ENCODE results near the gene TMEM88. TPM values are rescaled to one million over a fixed set of nuclear protein-coding genes. Genes with fewer than 3 reads are reported as not detected.

The TMEM88 gene
- total RNA-seq, 2 experiments from 2014 or later, result 29.3 to 29.6 TPM

DNA sequence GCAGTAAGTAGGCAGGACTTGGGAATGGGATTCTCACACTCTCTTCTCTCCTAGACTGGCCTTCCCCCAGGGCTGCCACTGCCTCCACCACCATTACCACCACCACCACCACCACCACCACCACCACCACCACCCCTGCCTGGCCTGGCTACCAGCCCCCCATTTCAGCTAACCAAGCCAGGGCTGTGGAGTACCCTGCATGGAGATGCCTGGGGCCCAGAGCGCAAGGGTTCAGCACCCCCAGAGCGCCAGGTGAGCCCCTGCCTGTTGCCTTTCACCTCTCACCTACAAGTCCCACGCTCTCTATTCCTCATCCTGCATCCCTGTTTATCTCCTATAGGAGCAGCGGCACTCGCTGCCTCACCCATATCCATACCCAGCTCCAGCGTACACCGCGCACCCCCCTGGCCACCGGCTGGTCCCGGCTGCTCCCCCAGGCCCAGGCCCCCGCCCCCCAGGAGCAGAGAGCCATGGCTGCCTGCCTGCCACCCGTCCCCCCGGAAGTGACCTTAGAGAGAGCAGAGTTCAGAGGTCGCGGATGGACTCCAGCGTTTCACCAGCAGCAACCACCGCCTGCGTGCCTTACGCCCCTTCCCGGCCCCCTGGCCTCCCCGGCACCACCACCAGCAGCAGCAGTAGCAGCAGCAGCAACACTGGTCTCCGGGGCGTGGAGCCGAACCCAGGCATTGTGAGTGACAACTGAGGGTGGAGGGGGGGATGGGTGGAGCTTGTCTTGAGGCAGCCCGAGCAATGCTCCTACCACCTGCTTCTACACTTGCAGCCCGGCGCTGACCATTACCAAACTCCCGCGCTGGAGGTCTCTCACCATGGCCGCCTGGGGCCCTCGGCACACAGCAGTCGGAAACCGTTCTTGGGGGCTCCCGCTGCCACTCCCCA is 7.9 kb upstream of the TMEM88 start:
- no peaks in the 10 kb centered on the region for H3K9me3 Mint-ChIP-seq
- ChIA-PET POLR2A (interaction anchor here (6.8 to 10.1 kb wide), 2 partner anchors 10 to 12 kb away, joined by 79 to 83 read pairs; partner anchors contain the start of genes CYB5D1, KDM6B and NAA38), CTCF (interaction anchor here (1.4 kb wide), 1 partner anchor 12 kb away, joined by 3 read pairs; no protein-coding TSS in a partner anchor)
- peaks cover 50% of the 10 kb centered on the region for H3K4me1 ChIP-seq (ENCODE audit: insufficient read depth, low read length)
- ATAC-seq (ENCODE audit: poor library complexity) (no peak), DNase-seq (peak in 2 of 14 experiments; percentile 28 to 54)
- H3K4me3 ChIP-seq (ENCODE audit: low read length), result no peak overlapping the region
- H3K4me3 Mint-ChIP-seq, result peak overlapping the region; percentile 81
- peaks cover 80% of the 10 kb centered on the region for H3K36me3 Mint-ChIP-seq (ENCODE audit: low read depth)
- TF ChIP-seq, protein P1, sequence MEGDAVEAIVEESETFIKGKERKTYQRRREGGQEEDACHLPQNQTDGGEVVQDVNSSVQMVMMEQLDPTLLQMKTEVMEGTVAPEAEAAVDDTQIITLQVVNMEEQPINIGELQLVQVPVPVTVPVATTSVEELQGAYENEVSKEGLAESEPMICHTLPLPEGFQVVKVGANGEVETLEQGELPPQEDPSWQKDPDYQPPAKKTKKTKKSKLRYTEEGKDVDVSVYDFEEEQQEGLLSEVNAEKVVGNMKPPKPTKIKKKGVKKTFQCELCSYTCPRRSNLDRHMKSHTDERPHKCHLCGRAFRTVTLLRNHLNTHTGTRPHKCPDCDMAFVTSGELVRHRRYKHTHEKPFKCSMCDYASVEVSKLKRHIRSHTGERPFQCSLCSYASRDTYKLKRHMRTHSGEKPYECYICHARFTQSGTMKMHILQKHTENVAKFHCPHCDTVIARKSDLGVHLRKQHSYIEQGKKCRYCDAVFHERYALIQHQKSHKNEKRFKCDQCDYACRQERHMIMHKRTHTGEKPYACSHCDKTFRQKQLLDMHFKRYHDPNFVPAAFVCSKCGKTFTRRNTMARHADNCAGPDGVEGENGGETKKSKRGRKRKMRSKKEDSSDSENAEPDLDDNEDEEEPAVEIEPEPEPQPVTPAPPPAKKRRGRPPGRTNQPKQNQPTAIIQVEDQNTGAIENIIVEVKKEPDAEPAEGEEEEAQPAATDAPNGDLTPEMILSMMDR (IDR thresholded peaks at IDR 0.05), result no peak
- H3K27me3 Mint-ChIP-seq, result peaks cover 8% of the 10 kb centered on the region
- no peak overlapping the region for H3K27ac ChIP-seq (ENCODE audit: low read depth in 1 of 2, low read length in 2 of 2)
- H3K27me3 ChIP-seq (ENCODE audit: control insufficient read depth in 1 of 2, insufficient read depth in 2 of 2, low read length in 2 of 2), result no peaks in the 10 kb centered on the region
- H3K27ac Mint-ChIP-seq, result peak overlapping the region; percentile 90
- H3K36me3 ChIP-seq (ENCODE audit: insufficient read depth, low read length), result peaks cover 48% of the 10 kb centered on the region
- peaks cover 29% of the 10 kb centered on the region for H3K4me1 Mint-ChIP-seq (ENCODE audit: low read depth)
- intact Hi-C loops (cut with DNase I, micrococcal nuclease), result loop anchor here (10.0 kb wide), 1 partner anchor 612 kb away; the partner anchor contains the start of genes DVL2 (in 2 of the 2) and PHF23 (in 2 of the 2)
- H3K9me3 ChIP-seq (ENCODE audit: control insufficient read depth in 1 of 2, insufficient read depth in 1 of 2, low read length in 2 of 2), result no peaks in the 10 kb centered on the region

DNA sequence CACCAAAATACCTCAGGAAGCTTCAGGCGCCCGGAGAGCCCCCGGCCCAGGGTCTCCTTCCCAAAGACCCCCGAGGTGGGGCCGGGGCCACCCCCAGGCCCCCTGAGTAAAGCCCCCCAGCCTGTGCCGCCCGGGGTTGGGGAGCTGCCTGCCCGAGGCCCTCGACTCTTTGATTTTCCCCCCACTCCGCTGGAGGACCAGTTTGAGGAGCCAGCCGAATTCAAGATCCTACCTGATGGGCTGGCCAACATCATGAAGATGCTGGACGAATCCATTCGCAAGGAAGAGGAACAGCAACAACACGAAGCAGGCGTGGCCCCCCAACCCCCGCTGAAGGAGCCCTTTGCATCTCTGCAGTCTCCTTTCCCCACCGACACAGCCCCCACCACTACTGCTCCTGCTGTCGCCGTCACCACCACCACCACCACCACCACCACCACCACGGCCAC is 6.7 kb upstream of the TMEM88 start:
- Mint-ChIP-seq H3K27ac (peak overlapping the region; percentile 33), H3K4me3 (no peak overlapping the region), H3K27me3 (no peaks in the 10 kb centered on the region), H3K9me3 (no peaks in the 10 kb centered on the region), H3K36me3 (ENCODE audit: low read depth) (peaks cover 79% of the 10 kb centered on the region), H3K4me1 (ENCODE audit: low read depth) (peaks cover 23% of the 10 kb centered on the region)
- Histone ChIP-seq H3K9me3 (ENCODE audit: control insufficient read depth in 1 of 2, insufficient read depth in 1 of 2, low read length in 2 of 2) (no peaks in the 10 kb centered on the region), H3K36me3 (ENCODE audit: insufficient read depth, low read length) (peaks cover 57% of the 10 kb centered on the region), H3K4me1 (ENCODE audit: insufficient read depth, low read length) (peaks cover 44% of the 10 kb centered on the region), H3K4me3 (ENCODE audit: low read length) (no peak overlapping the region), H3K27me3 (ENCODE audit: control insufficient read depth in 1 of 2, insufficient read depth in 2 of 2, low read length in 2 of 2) (no peaks in the 10 kb centered on the region), H3K27ac (ENCODE audit: low read depth in 1 of 2, low read length in 2 of 2) (no peak overlapping the region)
- DNase-seq (peak in 1 of 14 experiments; percentile 40), ATAC-seq (ENCODE audit: poor library complexity) (no peak)
- CTCF ChIA-PET, result interaction anchor here (1.4 kb wide), 1 partner anchor 13 kb away, joined by 3 read pairs; no protein-coding TSS in a partner anchor
- TF ChIP-seq, protein P1 (IDR thresholded peaks at IDR 0.05), result no peak
- POLR2A ChIA-PET, result interaction anchor here (0.9 to 6.8 kb wide), 2 partner anchors 9 to 13 kb away, joined by 4 to 83 read pairs; partner anchors contain the start of genes KDM6B and NAA38
- intact Hi-C loops (cut with DNase I, micrococcal nuclease), result loop anchor here (10.0 kb wide), 1 partner anchor 613 kb away; the partner anchor contains the start of genes DVL2 (in 2 of the 2) and PHF23 (in 2 of the 2)

DNA sequence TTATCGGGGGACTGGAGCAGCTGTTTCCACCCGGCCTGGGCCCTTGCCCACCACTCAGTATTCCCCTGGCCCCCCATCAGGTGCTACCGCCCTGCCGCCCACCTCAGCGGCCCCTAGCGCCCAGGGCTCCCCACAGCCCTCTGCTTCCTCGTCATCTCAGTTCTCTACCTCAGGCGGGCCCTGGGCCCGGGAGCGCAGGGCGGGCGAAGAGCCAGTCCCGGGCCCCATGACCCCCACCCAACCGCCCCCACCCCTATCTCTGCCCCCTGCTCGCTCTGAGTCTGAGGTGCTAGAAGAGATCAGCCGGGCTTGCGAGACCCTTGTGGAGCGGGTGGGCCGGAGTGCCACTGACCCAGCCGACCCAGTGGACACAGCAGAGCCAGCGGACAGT is 6.1 kb upstream of the TMEM88 start:
- Mint-ChIP-seq H3K27ac (no peak overlapping the region), H3K9me3 (no peaks in the 10 kb centered on the region), H3K4me3 (no peak overlapping the region), H3K4me1 (ENCODE audit: low read depth) (peaks cover 20% of the 10 kb centered on the region), H3K36me3 (ENCODE audit: low read depth) (peaks cover 74% of the 10 kb centered on the region), H3K27me3 (no peaks in the 10 kb centered on the region)
- TF ChIP-seq, protein P1 (IDR thresholded peaks at IDR 0.05), result no peak
- Histone ChIP-seq H3K9me3 (ENCODE audit: control insufficient read depth in 1 of 2, insufficient read depth in 1 of 2, low read length in 2 of 2) (no peaks in the 10 kb centered on the region), H3K4me3 (ENCODE audit: low read length) (no peak overlapping the region), H3K36me3 (ENCODE audit: insufficient read depth, low read length) (peaks cover 61% of the 10 kb centered on the region), H3K27ac (ENCODE audit: low read depth in 1 of 2, low read length in 2 of 2) (no peak overlapping the region), H3K4me1 (ENCODE audit: insufficient read depth, low read length) (peaks cover 39% of the 10 kb centered on the region), H3K27me3 (ENCODE audit: control insufficient read depth in 1 of 2, insufficient read depth in 2 of 2, low read length in 2 of 2) (no peaks in the 10 kb centered on the region)
- CTCF ChIA-PET, result no interaction called here
- ATAC-seq (ENCODE audit: poor library complexity), result no peak
- POLR2A ChIA-PET, result interaction anchor here (4.7 to 6.8 kb wide), 2 partner anchors 13 to 14 kb away, joined by 33 to 83 read pairs; partner anchors contain the start of gene KDM6B
- DNase-seq, result no peak
- intact Hi-C loops (cut with DNase I, micrococcal nuclease), result loop anchor here (10.0 kb wide), 1 partner anchor 614 kb away; the partner anchor contains the start of genes DVL2 (in 2 of the 2) and PHF23 (in 2 of the 2)
